ENCODE data around the gene SPTBN4.
"Not testable (repeated sequence)": the region's sequence is repeated elsewhere in the genome, so short reads cannot be mapped to it uniquely, and the experiment has no call there.

The SPTBN4 gene

GRCh38 chr19:40444825-40445312, 21.9 kb upstream of the SPTBN4 start:
- peaks cover 28% of the 10 kb centered on the region for H3K36me3 Mint-ChIP-seq (ENCODE audit: insufficient read depth)
- ATAC-seq (replicated peaks; ENCODE audit: extremely low read depth, poor library complexity, severe bottlenecking), result no peak
- H3K4me1 Mint-ChIP-seq, result peaks cover 28% of the 10 kb centered on the region
- H3K27me3 Mint-ChIP-seq, result no peaks in the 10 kb centered on the region
- H3K27ac Mint-ChIP-seq (ENCODE audit: low read depth), result peak overlapping the region; percentile 98
- H3K9me3 Mint-ChIP-seq, result no peaks in the 10 kb centered on the region
- peak overlapping the region; percentile 99 for H3K4me3 Mint-ChIP-seq
- no peak for DNase-seq (ENCODE audit: low spot score in 2 of 2)

- no peak overlapping the region for H3K4me3 Mint-ChIP-seq
- peaks cover 24% of the 10 kb centered on the region for H3K36me3 Mint-ChIP-seq (ENCODE audit: insufficient read depth)
- no peak for ATAC-seq (replicated peaks; ENCODE audit: extremely low read depth, poor library complexity, severe bottlenecking)
- peak overlapping the region; percentile 98 for H3K27ac Mint-ChIP-seq (ENCODE audit: low read depth)
- H3K9me3 Mint-ChIP-seq, result no peaks in the 10 kb centered on the region
- H3K27me3 Mint-ChIP-seq, result no peaks in the 10 kb centered on the region
- no peak for DNase-seq (ENCODE audit: low spot score in 2 of 2)
- H3K4me1 Mint-ChIP-seq, result peaks cover 28% of the 10 kb centered on the region
These were observed 21.0 kb upstream of the SPTBN4 start for GRCh38 chr19:40445780-40446262.

- no peaks in the 10 kb centered on the region for H3K27me3 Mint-ChIP-seq
- H3K36me3 Mint-ChIP-seq (ENCODE audit: insufficient read depth), result peaks cover 19% of the 10 kb centered on the region
- no peak for ATAC-seq (replicated peaks; ENCODE audit: extremely low read depth, poor library complexity, severe bottlenecking)
- peak overlapping the region; percentile 19 for H3K4me3 Mint-ChIP-seq
- peaks cover 28% of the 10 kb centered on the region for H3K4me1 Mint-ChIP-seq
- H3K27ac Mint-ChIP-seq (ENCODE audit: low read depth), result peak overlapping the region; percentile 23
- no peak for DNase-seq (ENCODE audit: low spot score in 2 of 2)
- no peaks in the 10 kb centered on the region for H3K9me3 Mint-ChIP-seq
These were observed 20.5 kb upstream of the SPTBN4 start for GRCh38 chr19:40446263-40446784.

- Mint-ChIP-seq H3K27me3 (no peaks in the 10 kb centered on the region), H3K27ac (ENCODE audit: low read depth) (no peak overlapping the region), H3K9me3 (no peaks in the 10 kb centered on the region), H3K4me3 (no peak overlapping the region), H3K4me1 (peaks cover 7% of the 10 kb centered on the region), H3K36me3 (ENCODE audit: insufficient read depth) (peaks cover 5% of the 10 kb centered on the region)
- DNase-seq (ENCODE audit: low spot score in 2 of 2), result no peak
- no peak for ATAC-seq (replicated peaks; ENCODE audit: extremely low read depth, poor library complexity, severe bottlenecking)
These were observed 17.3 kb upstream of the SPTBN4 start for GRCh38 chr19:40449506-40449905.

GRCh38 chr19:40450664-40451063, 16.1 kb upstream of the SPTBN4 start:
- Mint-ChIP-seq H3K36me3 (ENCODE audit: insufficient read depth) (peaks cover 1% of the 10 kb centered on the region), H3K9me3 (no peaks in the 10 kb centered on the region), H3K4me3 (no peak overlapping the region), H3K4me1 (no peaks in the 10 kb centered on the region), H3K27me3 (no peaks in the 10 kb centered on the region), H3K27ac (ENCODE audit: low read depth) (no peak overlapping the region)
- ATAC-seq (replicated peaks; ENCODE audit: extremely low read depth, poor library complexity, severe bottlenecking) (no peak), DNase-seq (ENCODE audit: low spot score in 2 of 2) (no peak)

- no peak for ATAC-seq (replicated peaks; ENCODE audit: extremely low read depth, poor library complexity, severe bottlenecking)
- peaks cover 1% of the 10 kb centered on the region for H3K36me3 Mint-ChIP-seq (ENCODE audit: insufficient read depth)
- no peak overlapping the region for H3K27ac Mint-ChIP-seq (ENCODE audit: low read depth)
- no peaks in the 10 kb centered on the region for H3K27me3 Mint-ChIP-seq
- no peaks in the 10 kb centered on the region for H3K9me3 Mint-ChIP-seq
- DNase-seq (ENCODE audit: low spot score in 2 of 2), result no peak
- H3K4me3 Mint-ChIP-seq, result no peak overlapping the region
- no peaks in the 10 kb centered on the region for H3K4me1 Mint-ChIP-seq
These were observed 14.8 kb upstream of the SPTBN4 start for GRCh38 chr19:40452016-40452415.

GRCh38 chr19:40453151-40453735, 13.6 kb upstream of the SPTBN4 start:
- Mint-ChIP-seq H3K27ac (ENCODE audit: low read depth) (no peak overlapping the region), H3K4me1 (no peaks in the 10 kb centered on the region)
- no peak for DNase-seq (ENCODE audit: low spot score in 2 of 2)

GRCh38 chr19:40453943-40454342, 12.9 kb upstream of the SPTBN4 start:
- H3K27me3 Mint-ChIP-seq; H3K4me3 Mint-ChIP-seq; H3K9me3 Mint-ChIP-seq; H3K4me1 Mint-ChIP-seq; DNase-seq (ENCODE audit: low spot score in 2 of 2); H3K36me3 Mint-ChIP-seq (ENCODE audit: insufficient read depth); ATAC-seq (replicated peaks; ENCODE audit: extremely low read depth, poor library complexity, severe bottlenecking); H3K27ac Mint-ChIP-seq (ENCODE audit: low read depth): not testable (repeated sequence)

More at GRCh38 chr19:40453151-40453735, 13.6 kb upstream of the SPTBN4 start:
- Mint-ChIP-seq H3K4me3 (no peak overlapping the region), H3K27me3 (no peaks in the 10 kb centered on the region), H3K36me3 (ENCODE audit: insufficient read depth) (peaks cover 1% of the 10 kb centered on the region), H3K9me3 (no peaks in the 10 kb centered on the region)
- ATAC-seq (replicated peaks; ENCODE audit: extremely low read depth, poor library complexity, severe bottlenecking), result no peak

- DNase-seq (ENCODE audit: low spot score in 2 of 2) (no peak), ATAC-seq (replicated peaks; ENCODE audit: extremely low read depth, poor library complexity, severe bottlenecking) (no peak)
- no peaks in the 10 kb centered on the region for H3K36me3 Mint-ChIP-seq (ENCODE audit: insufficient read depth)
- no peak overlapping the region for H3K27ac Mint-ChIP-seq (ENCODE audit: low read depth)
- no peak overlapping the region for H3K4me3 Mint-ChIP-seq
- H3K27me3 Mint-ChIP-seq, result no peaks in the 10 kb centered on the region
- no peaks in the 10 kb centered on the region for H3K9me3 Mint-ChIP-seq
- H3K4me1 Mint-ChIP-seq, result peaks cover 5% of the 10 kb centered on the region
These were observed 9.8 kb upstream of the SPTBN4 start for GRCh38 chr19:40457048-40457447.

GRCh38 chr19:40457953-40458596, 8.7 kb upstream of the SPTBN4 start:
- peaks cover 5% of the 10 kb centered on the region for H3K4me1 Mint-ChIP-seq

GRCh38 chr19:40458597-40458974, 8.2 kb upstream of the SPTBN4 start:
- H3K4me1 Mint-ChIP-seq, result peaks cover 5% of the 10 kb centered on the region
- H3K9me3 Mint-ChIP-seq, result no peaks in the 10 kb centered on the region
- ATAC-seq (replicated peaks; ENCODE audit: extremely low read depth, poor library complexity, severe bottlenecking) (no peak), DNase-seq (ENCODE audit: low spot score in 2 of 2) (no peak)
- no peaks in the 10 kb centered on the region for H3K27me3 Mint-ChIP-seq
- peaks cover 2% of the 10 kb centered on the region for H3K36me3 Mint-ChIP-seq (ENCODE audit: insufficient read depth)
- no peak overlapping the region for H3K4me3 Mint-ChIP-seq
- H3K27ac Mint-ChIP-seq (ENCODE audit: low read depth), result no peak overlapping the region

More at GRCh38 chr19:40457953-40458596, 8.7 kb upstream of the SPTBN4 start:
- Mint-ChIP-seq H3K36me3 (ENCODE audit: insufficient read depth) (no peaks in the 10 kb centered on the region), H3K27ac (ENCODE audit: low read depth) (no peak overlapping the region), H3K27me3 (no peaks in the 10 kb centered on the region), H3K4me3 (no peak overlapping the region), H3K9me3 (no peaks in the 10 kb centered on the region)
- ATAC-seq (replicated peaks; ENCODE audit: extremely low read depth, poor library complexity, severe bottlenecking), result no peak
- DNase-seq (ENCODE audit: low spot score in 2 of 2), result no peak

GRCh38 chr19:40460185-40460584, 6.6 kb upstream of the SPTBN4 start:
- Mint-ChIP-seq H3K27me3 (no peaks in the 10 kb centered on the region), H3K4me3 (no peak overlapping the region), H3K36me3 (ENCODE audit: insufficient read depth) (peaks cover 6% of the 10 kb centered on the region), H3K9me3 (no peaks in the 10 kb centered on the region), H3K27ac (ENCODE audit: low read depth) (no peak overlapping the region), H3K4me1 (peaks cover 15% of the 10 kb centered on the region)
- DNase-seq (ENCODE audit: low spot score in 2 of 2) (no peak), ATAC-seq (replicated peaks; ENCODE audit: extremely low read depth, poor library complexity, severe bottlenecking) (no peak)

GRCh38 chr19:40461669-40462221, 5.1 kb upstream of the SPTBN4 start:
- Mint-ChIP-seq H3K9me3 (no peaks in the 10 kb centered on the region), H3K4me1 (peaks cover 31% of the 10 kb centered on the region), H3K36me3 (ENCODE audit: insufficient read depth) (peaks cover 21% of the 10 kb centered on the region), H3K4me3 (no peak overlapping the region), H3K27ac (ENCODE audit: low read depth) (no peak overlapping the region), H3K27me3 (peaks cover 7% of the 10 kb centered on the region)
- ATAC-seq (replicated peaks; ENCODE audit: extremely low read depth, poor library complexity, severe bottlenecking) (no peak), DNase-seq (ENCODE audit: low spot score in 2 of 2) (no peak)

Measured in central memory CD8-positive, alpha-beta T cell (primary cell).